ENCODE results near the gene LRRC34.

Gene LRRC34

GRCh38 chr3:169812332-169813235, at the start of gene LRRC34, which contains the start of gene LRRIQ4:
TSS of gene LRRC34 (minus strand) at chr3:169812904. CDS start at chr3:169812548, 356 bp downstream.
TSS of gene LRRIQ4 (plus strand) at chr3:169812870. CDS start at chr3:169821922, 9,052 bp downstream.
- peak; percentile 98 for DNase-seq

- no peak for DNase-seq
Measured at GRCh38 chr3:169861871-169862270, 49.2 kb upstream of the LRRC34 start.

GRCh38 chr3:169857811-169858210, 45.1 kb upstream of the LRRC34 start:
- no peak for DNase-seq

GRCh38 chr3:169855514-169855913, 42.8 kb upstream of the LRRC34 start:
- DNase-seq: no peak

GRCh38 chr3:169850618-169851017, 37.9 kb upstream of the LRRC34 start:
- DNase-seq: no peak

GRCh38 chr3:169848741-169849140, 36.0 kb upstream of the LRRC34 start:
- no peak for DNase-seq

- peak; percentile 64 to 90 for DNase-seq
Measured at GRCh38 chr3:169847896-169848295, 35.2 kb upstream of the LRRC34 start.

- DNase-seq: no peak
Measured at GRCh38 chr3:169846458-169847193, 33.9 kb upstream of the LRRC34 start.

- no peak for DNase-seq
Measured at GRCh38 chr3:169842960-169843359, 30.3 kb upstream of the LRRC34 start.

- no peak for DNase-seq
Measured at GRCh38 chr3:169841171-169841570, 28.5 kb upstream of the LRRC34 start.

GRCh38 chr3:169838511-169839030, 25.9 kb upstream of the LRRC34 start:
- DNase-seq: no peak

GRCh38 chr3:169836942-169837275, 24.2 kb upstream of the LRRC34 start:
- no peak for DNase-seq

- peak in 1 of 2 experiments; percentile 34 for DNase-seq
Measured at GRCh38 chr3:169836078-169836941, 23.6 kb upstream of the LRRC34 start.

- DNase-seq: no peak
Measured at GRCh38 chr3:169835533-169835932, 22.8 kb upstream of the LRRC34 start.

GRCh38 chr3:169827712-169828111, 15.0 kb upstream of the LRRC34 start:
- DNase-seq: no peak

- no peak for DNase-seq
Measured at GRCh38 chr3:169825316-169825715, 12.6 kb upstream of the LRRC34 start.

GRCh38 chr3:169822983-169823382, 10.3 kb upstream of the LRRC34 start:
- no peak for DNase-seq

GRCh38 chr3:169822540-169822939, 9.8 kb upstream of the LRRC34 start:
- DNase-seq: no peak

GRCh38 chr3:169822091-169822490, 9.4 kb upstream of the LRRC34 start:
- no peak for DNase-seq

GRCh38 chr3:169818316-169818715, 5.6 kb upstream of the LRRC34 start:
- peak in 1 of 2 experiments; percentile 52 for DNase-seq

- DNase-seq: no peak
Measured at GRCh38 chr3:169815590-169816150, 3.0 kb upstream of the LRRC34 start.
